CD14-positive monocyte (primary cell): ENCODE data around the gene PCYT2. TPM values are rescaled to one million over a fixed set of nuclear protein-coding genes. Genes with fewer than 3 reads are reported as not detected.

ENCODE experiments used
- DNase-seq, 3 donors: peaks; one replicate each; pipeline ENCODE4 v3.0.0-alpha.2; 2011 to 2022
- H2AFZ ChIP-seq: 2 replicates; pipeline ENCODE4 v1.6.0; 2012; ENCODE audit warnings: mild to moderate bottlenecking, low read depth, low read length, inconsistent platforms; ENCODE audit not compliant: insufficient read depth, poor library complexity, severe bottlenecking
- H3K27ac ChIP-seq, 2 donors: 1 replicate in 1 of 2; 2 replicates in 1 of 2; pipeline ENCODE4 v1.5.1; 2012 to 2013; ENCODE audit warnings: low read length in 2 of 2, control low read depth in 1 of 2, inconsistent platforms in 1 of 2, low read depth in 1 of 2, mild to moderate bottlenecking in 1 of 2
- H3K27me3 ChIP-seq, 2 donors: one replicate each; pipeline versions ENCODE4 v1.6.0 to v1.6.1; 2011 to 2013; ENCODE audit warnings: low read length in 2 of 2; ENCODE audit not compliant: control insufficient read depth in 2 of 2, insufficient read depth in 2 of 2
- H3K36me3 ChIP-seq, 2 donors: replicated peaks in 1 of 2; 1 replicate in 1 of 2; 2 replicates in 1 of 2; pipeline versions ENCODE4 v1.5.1 to v1.6.1; 2012 to 2013; ENCODE audit warnings: low read length in 2 of 2, control low read depth in 1 of 2, inconsistent platforms in 1 of 2, mild to moderate bottlenecking in 1 of 2; ENCODE audit not compliant: insufficient read depth in 2 of 2, control insufficient read depth in 1 of 2
- H3K4me1 ChIP-seq, 2 donors: 1 replicate in 1 of 2; 2 replicates in 1 of 2; pipeline versions ENCODE4 v1.5.1 to v1.6.1; 2012 to 2013; ENCODE audit warnings: low read length in 2 of 2, control low read depth in 1 of 2, inconsistent platforms in 1 of 2, mild to moderate bottlenecking in 1 of 2, moderate library complexity in 1 of 2; ENCODE audit not compliant: insufficient read depth in 2 of 2, control insufficient read depth in 1 of 2
- H3K4me2 ChIP-seq: replicated peaks from 2 replicates; pipeline ENCODE3; 2012; ENCODE audit warnings: low read length, moderate library complexity, mild to moderate bottlenecking; ENCODE audit not compliant: poor library complexity, severe bottlenecking; ENCODE audit errors: extremely low read depth
- H3K4me3 ChIP-seq, 3 experiments: fragments of 200-600 bp in 1 of 3; sonication (generic) in 1 of 3; replicated peaks in 1 of 3; 1 replicate in 2 of 3; 2 replicates in 1 of 3; pipeline ENCODE4 v1.5.1; 2011 to 2013; ENCODE audit warnings: low read length in 3 of 3, mild to moderate bottlenecking in 3 of 3, control low read depth in 2 of 3, low read depth in 2 of 3, inconsistent platforms in 1 of 3, moderate library complexity in 1 of 3
- H3K79me2 ChIP-seq: 2 replicates; pipeline ENCODE4 v1.6.0; 2012; ENCODE audit warnings: mild to moderate bottlenecking, control low read depth, inconsistent platforms, low read length, moderate library complexity; ENCODE audit not compliant: insufficient read depth
- H3K9ac ChIP-seq: 2 replicates; pipeline ENCODE4 v1.6.0; 2017; ENCODE audit warnings: low read length, mild to moderate bottlenecking; ENCODE audit not compliant: insufficient read depth, poor library complexity, severe bottlenecking
- H3K9me3 ChIP-seq, 2 donors: replicated peaks in 1 of 2; 1 replicate in 1 of 2; 2 replicates in 1 of 2; pipeline versions ENCODE4 v1.5.1 to v1.6.1; 2012 to 2013; ENCODE audit warnings: low read length in 2 of 2, control low read depth in 1 of 2; ENCODE audit not compliant: control insufficient read depth in 1 of 2, insufficient read depth in 1 of 2
- H4K20me1 ChIP-seq: 2 replicates; pipeline ENCODE4 v1.6.0; 2012; ENCODE audit warnings: mild to moderate bottlenecking, low read length, control low read depth, moderate library complexity; ENCODE audit not compliant: insufficient read depth
- H3K27ac Mint-ChIP-seq, 7 donors: one replicate each; pipeline ENCODE4 v1.8.0; 2020; ENCODE audit warnings: mild to moderate bottlenecking in 7 of 7, mixed read lengths in 7 of 7, moderate library complexity in 6 of 7, inconsistent platforms in 2 of 7
- H3K27me3 Mint-ChIP-seq, 3 donors: one replicate each; pipeline ENCODE4 v1.8.0; 2021 to 2022; ENCODE audit warnings: low read depth in 3 of 3, mild to moderate bottlenecking in 3 of 3, mixed read lengths in 3 of 3, moderate library complexity in 3 of 3, inconsistent platforms in 1 of 3
- H3K36me3 Mint-ChIP-seq, 2 donors: one replicate each; pipeline ENCODE4 v1.8.0; 2020; ENCODE audit warnings: mixed read lengths in 2 of 2, inconsistent platforms in 1 of 2, mild to moderate bottlenecking in 1 of 2
- H3K4me1 Mint-ChIP-seq: one replicate; pipeline ENCODE4 v1.8.0; 2020; ENCODE audit warnings: mild to moderate bottlenecking, mixed read lengths
- H3K4me3 Mint-ChIP-seq, 2 donors: one replicate each; pipeline ENCODE4 v1.8.0; 2020; ENCODE audit warnings: mild to moderate bottlenecking in 2 of 2, mixed read lengths in 2 of 2, moderate library complexity in 1 of 2
- H3K9me3 Mint-ChIP-seq, 7 donors: one replicate each; pipeline ENCODE4 v1.8.0; 2020 to 2022; ENCODE audit warnings: mixed read lengths in 7 of 7, mild to moderate bottlenecking in 6 of 7, moderate library complexity in 6 of 7, inconsistent platforms in 2 of 7
- CTCF ChIP-seq: fragments of 200-600 bp; IDR thresholded peaks from one replicate; pipeline ENCODE4 v1.8.0; 2022; ENCODE audit warnings: antibody characterized with exemption, mild to moderate bottlenecking
- WGBS: methylation state at CpG from one replicate; pipeline ENCODE4 v1.1.5; 2013; ENCODE audit warnings: missing lambda C conversion rate; ENCODE audit not compliant: insufficient coverage; 5-methylcytosine and 5-hydroxymethylcytosine counted together
- intact Hi-C, 2 donors: fragments of 100-400 bp; cut with micrococcal nuclease; formaldehyde crosslinking; loops; one replicate each; pipeline versions ENCODE4 v1.15.0 to v1.15.1; 2023
- polyA plus RNA-seq, 3 donors: library from polyadenylated mRNA; depleted of rRNA in 1 of 3; unstranded in 2 of 3; stranded (reverse) in 1 of 3; fragments of 300-500 nt in 2 of 3; fragments of >200 nt in 1 of 3; fragmentation: Illumina TruSeq in 2 of 3; gene quantifications; 1 replicate in 2 of 3; 2 replicates in 1 of 3; pipeline ENCODE4 v1.2.3, GENCODE V29; 2012 to 2021

The PCYT2 gene
- polyA plus RNA-seq, 3 donors, result 10.7 to 14.5 (median 11.0) TPM

GRCh38 chr17:81867170-81867990 is 43.8 kb downstream of the PCYT2 start:
- Histone ChIP-seq H3K27ac (peak overlapping the region in 1 of 2 donors; percentile 31), H2AFZ (no peak overlapping the region), H3K4me1 (peaks cover 36 to 55% of the 10 kb centered on the region in 2 donors), H3K9me3 (no peaks in the 10 kb centered on the region), H3K4me3 (no peak overlapping the region), H3K4me2 (no peak overlapping the region), H3K9ac (no peak overlapping the region), H4K20me1 (peaks cover 65% of the 10 kb centered on the region), H3K27me3 (no peaks in the 10 kb centered on the region), H3K79me2 (peaks cover 82% of the 10 kb centered on the region), H3K36me3 (peaks cover 23 to 24% of the 10 kb centered on the region in 2 donors)
- Mint-ChIP-seq H3K27me3 (no peaks in the 10 kb centered on the region), H3K4me3 (no peak overlapping the region), H3K36me3 (peaks cover 20 to 38% of the 10 kb centered on the region in 2 donors), H3K27ac (peak overlapping the region in 6 of 7 donors; percentile 30 to 78 (median 51)), H3K9me3 (no peaks in the 10 kb centered on the region), H3K4me1 (peaks cover 36% of the 10 kb centered on the region)
- intact Hi-C loops, result loop anchor here in 1 of 2 donors (10.0 kb wide), 1 partner anchor 47 kb away; the partner anchor contains the start of genes PCYT2 and SIRT7
- 39% methylated on average over 22 of the region's 23 CpGs for WGBS
- TF ChIP-seq CTCF, result no peak
- DNase-seq, result no peak

GRCh38 chr17:81866440-81867169 is 44.6 kb downstream of the PCYT2 start:
- H3K4me1 Mint-ChIP-seq, result peaks cover 36% of the 10 kb centered on the region

More at GRCh38 chr17:81866440-81867169, 44.6 kb downstream of the PCYT2 start:
- TF ChIP-seq CTCF, result no peak
- Histone ChIP-seq H3K4me2 (no peak overlapping the region), H3K36me3 (peaks cover 23 to 24% of the 10 kb centered on the region in 2 donors), H3K4me1 (peaks cover 36 to 55% of the 10 kb centered on the region in 2 donors), H3K79me2 (peaks cover 81% of the 10 kb centered on the region), H2AFZ (no peak overlapping the region), H4K20me1 (peaks cover 65% of the 10 kb centered on the region), H3K9me3 (no peaks in the 10 kb centered on the region), H3K27me3 (no peaks in the 10 kb centered on the region), H3K4me3 (no peak overlapping the region), H3K27ac (peak overlapping the region in 1 of 2 donors; percentile 31), H3K9ac (no peak overlapping the region)
- intact Hi-C loops, result loop anchor here in 1 of 2 donors (10.0 kb wide), 1 partner anchor 48 kb away; the partner anchor contains the start of genes PCYT2 and SIRT7
- peak overlapping the region in 5 of 7 donors; percentile 5 to 78 (median 42) for H3K27ac Mint-ChIP-seq
- H3K36me3 Mint-ChIP-seq, result peaks cover 20 to 38% of the 10 kb centered on the region in 2 donors
- H3K9me3 Mint-ChIP-seq, result no peaks in the 10 kb centered on the region
- no peak for DNase-seq
- WGBS, result 70% methylated on average over 13 of the region's 18 CpGs
- no peak overlapping the region for H3K4me3 Mint-ChIP-seq
- H3K27me3 Mint-ChIP-seq, result peaks cover 0 to under 1% (median 0%) of the 10 kb centered on the region in 3 donors
